Panc1 (cell line): ENCODE data around the gene CLSTN2.

Experiments used
- CTCF ChIP-seq: fragments of 450-650 bp; IDR thresholded peaks from 2 replicates; pipeline ENCODE4 v1.5.1; 2017; ENCODE audit warnings: mild to moderate bottlenecking
- POLR2AphosphoS5 ChIP-seq: IDR thresholded peaks from 2 replicates; pipeline ENCODE4 v1.6.1; 2012; ENCODE audit warnings: mild to moderate bottlenecking, low read depth, low read length, moderate library complexity
- REST ChIP-seq, 2 experiments: IDR thresholded peaks; 2 replicates each; pipeline ENCODE4 v1.6.1; 2011 to 2012; ENCODE audit warnings: low read depth in 2 of 2, control low read depth in 1 of 2, low read length in 1 of 2, mild to moderate bottlenecking in 1 of 2, moderate library complexity in 1 of 2; ENCODE audit not compliant: insufficient read depth in 1 of 2
- SIN3A ChIP-seq: IDR thresholded peaks from 2 replicates; pipeline ENCODE4 v1.6.1; 2012; ENCODE audit warnings: low read depth, mild to moderate bottlenecking, low read length, moderate library complexity, borderline replicate concordance; ENCODE audit not compliant: insufficient read depth
- TCF7L2 ChIP-seq: IDR thresholded peaks from 2 replicates; pipeline ENCODE4 v1.6.1; 2011; ENCODE audit warnings: mild to moderate bottlenecking, low read depth, low read length, inconsistent platforms

- no peak for TF ChIP-seq CTCF
- no peak for TF ChIP-seq POLR2AphosphoS5
- no peak for TF ChIP-seq SIN3A
- no peak for TF ChIP-seq REST (IDR thresholded peaks at IDR 0.05; ENCODE audit: insufficient read depth in 1 of 2, low read depth in 2 of 2, low read length in 1 of 2)
- no peak for TF ChIP-seq TCF7L2
Measured at GRCh38 chr3:140077406-140077805, 142.4 kb downstream of the CLSTN2 start.
